ENCODE results near the gene ATP8B3. TPM values are rescaled to one million over a fixed set of nuclear protein-coding genes. Genes with fewer than 3 reads are reported as not detected.

The ATP8B3 gene, protein sequence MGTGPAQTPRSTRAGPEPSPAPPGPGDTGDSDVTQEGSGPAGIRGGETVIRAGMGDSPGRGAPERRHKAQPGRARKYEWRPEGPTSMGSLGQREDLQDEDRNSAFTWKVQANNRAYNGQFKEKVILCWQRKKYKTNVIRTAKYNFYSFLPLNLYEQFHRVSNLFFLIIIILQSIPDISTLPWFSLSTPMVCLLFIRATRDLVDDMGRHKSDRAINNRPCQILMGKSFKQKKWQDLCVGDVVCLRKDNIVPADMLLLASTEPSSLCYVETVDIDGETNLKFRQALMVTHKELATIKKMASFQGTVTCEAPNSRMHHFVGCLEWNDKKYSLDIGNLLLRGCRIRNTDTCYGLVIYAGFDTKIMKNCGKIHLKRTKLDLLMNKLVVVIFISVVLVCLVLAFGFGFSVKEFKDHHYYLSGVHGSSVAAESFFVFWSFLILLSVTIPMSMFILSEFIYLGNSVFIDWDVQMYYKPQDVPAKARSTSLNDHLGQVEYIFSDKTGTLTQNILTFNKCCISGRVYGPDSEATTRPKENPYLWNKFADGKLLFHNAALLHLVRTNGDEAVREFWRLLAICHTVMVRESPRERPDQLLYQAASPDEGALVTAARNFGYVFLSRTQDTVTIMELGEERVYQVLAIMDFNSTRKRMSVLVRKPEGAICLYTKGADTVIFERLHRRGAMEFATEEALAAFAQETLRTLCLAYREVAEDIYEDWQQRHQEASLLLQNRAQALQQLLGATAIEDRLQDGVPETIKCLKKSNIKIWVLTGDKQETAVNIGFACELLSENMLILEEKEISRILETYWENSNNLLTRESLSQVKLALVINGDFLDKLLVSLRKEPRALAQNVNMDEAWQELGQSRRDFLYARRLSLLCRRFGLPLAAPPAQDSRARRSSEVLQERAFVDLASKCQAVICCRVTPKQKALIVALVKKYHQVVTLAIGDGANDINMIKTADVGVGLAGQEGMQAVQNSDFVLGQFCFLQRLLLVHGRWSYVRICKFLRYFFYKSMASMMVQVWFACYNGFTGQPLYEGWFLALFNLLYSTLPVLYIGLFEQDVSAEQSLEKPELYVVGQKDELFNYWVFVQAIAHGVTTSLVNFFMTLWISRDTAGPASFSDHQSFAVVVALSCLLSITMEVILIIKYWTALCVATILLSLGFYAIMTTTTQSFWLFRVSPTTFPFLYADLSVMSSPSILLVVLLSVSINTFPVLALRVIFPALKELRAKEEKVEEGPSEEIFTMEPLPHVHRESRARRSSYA (N-terminal part only)
- total RNA-seq: 0.65 and 1.3 TPM in 2 replicates

DNA sequence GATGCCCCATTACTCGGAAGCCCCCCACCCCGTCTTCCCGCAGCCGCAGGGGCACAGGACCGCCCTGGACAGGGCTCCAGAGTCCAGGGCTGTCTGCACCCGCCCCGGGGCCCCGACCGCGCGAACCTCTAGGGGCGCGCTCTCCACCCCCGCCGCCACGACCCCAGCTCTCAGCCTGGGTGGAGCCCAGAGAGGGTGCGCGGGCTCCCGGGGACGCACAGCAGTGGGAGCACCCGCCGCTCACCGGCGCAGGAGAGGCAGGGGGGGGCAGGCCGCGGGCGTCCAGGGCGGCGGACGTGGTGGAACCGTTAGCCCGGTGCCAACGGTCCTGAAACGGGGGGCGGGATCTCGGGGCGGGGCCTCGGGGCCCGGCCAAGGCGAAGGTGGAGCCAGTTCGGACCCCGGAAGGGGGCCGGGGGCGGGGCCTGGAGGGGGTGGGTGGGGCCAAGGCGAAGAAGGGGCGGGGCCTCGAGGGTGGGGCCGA lies at the start of gene ATP8B3:
TSS of gene ATP8B3 (minus strand) at position 335 of the 484 bp plus-strand sequence. CDS start 540 bp downstream, outside the sequence.

DNA sequence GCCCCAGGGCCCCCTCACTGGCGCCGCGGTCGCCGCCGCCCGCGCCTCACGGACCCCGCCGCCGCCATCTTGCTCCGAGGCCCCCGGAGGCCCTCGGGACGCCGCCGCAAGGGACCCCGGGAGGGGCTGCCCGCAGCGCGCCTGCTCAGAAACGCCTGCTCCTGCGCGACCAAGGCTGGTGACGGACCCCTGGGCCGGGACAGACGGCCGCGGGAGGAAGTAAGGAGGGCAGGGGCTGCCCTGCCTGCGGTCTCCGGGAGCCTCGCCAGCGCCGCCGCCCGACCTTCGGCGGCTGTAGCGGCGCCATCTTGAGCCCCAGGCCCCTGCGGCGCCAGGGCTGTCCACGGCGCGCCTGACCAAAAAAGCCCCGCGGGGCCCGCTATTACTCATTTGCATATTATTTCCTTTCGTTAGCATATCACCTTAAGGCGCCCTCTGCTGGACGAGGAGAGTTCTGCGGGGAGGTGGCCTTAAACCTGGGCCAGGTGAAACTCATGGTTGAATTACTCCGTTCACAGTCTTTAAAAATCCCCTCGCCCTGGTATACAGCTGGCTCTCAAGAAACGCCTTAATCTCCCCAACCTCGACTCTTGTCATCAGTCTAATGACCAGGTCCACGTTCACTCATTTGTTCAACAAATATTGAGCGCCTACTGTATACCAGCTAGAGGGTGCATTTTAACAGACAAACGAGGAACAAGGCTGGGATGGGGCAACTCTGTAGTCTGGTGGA lies 36.5 kb upstream of the ATP8B3 start, which contains the start of gene REXO1:
TSS of gene REXO1 (minus strand) at position 85 of the 733 bp plus-strand sequence. CDS start 125 bp downstream, outside the sequence.

DNA sequence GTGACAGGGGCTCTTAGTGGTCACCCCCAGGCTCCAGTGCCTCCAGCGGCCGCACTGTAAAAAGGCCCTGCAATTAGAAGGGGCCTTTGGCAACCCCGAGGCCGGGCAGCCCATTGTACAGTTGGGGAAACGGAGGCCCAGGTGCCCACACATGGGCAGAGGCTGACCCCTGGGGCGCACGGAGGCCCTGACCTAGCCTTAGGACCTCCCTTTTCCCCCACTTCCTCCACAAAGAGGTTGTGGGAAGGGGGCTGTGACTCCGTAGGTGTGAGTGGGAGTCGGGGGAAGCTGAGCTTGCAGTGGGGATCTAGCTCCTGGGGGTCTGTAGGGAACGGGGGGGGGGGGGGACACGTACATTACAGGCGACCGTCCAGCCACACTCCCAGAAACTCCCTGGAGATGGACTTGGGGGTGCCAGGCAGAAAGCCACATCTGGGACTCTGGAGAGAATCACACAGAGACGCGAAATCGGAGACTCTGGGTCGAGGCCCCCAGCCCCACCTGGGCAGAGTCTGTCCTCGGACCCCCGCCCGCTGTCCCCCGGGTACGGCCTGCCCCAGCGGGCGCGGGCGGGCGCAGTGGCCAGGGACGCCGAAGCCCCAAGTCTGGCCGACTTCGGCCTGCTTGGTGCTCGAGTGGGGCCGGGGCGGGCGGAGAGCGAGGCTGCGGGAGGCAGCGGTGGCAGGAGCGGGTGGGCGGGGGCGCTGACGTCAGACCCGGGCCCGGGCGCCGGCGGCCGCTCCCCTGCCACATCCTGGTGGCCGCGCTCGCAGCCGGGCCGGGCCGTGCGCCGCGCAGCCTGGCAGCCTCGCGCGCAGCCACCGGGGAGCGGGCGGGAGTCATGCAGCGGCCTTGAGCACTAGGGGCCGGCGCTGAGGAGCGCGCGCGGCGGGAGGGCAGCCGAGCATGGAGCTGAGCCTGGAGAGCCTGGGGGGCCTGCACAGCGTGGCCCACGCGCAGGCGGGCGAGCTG lies 59.0 kb downstream of the ATP8B3 start, which contains the start of gene ONECUT3:
TSS of gene ONECUT3 (plus strand) at position 750 of the 972 bp plus-strand sequence. CDS start at position 907, 157 bp downstream.

Other genes starting within 250 kb of the ATP8B3 start
- 52.5 and 71.4 TPM in 2 replicates for gene MEX3D, start 244.0 kb downstream of the ATP8B3 start, total RNA-seq
- gene MBD3, start 219.4 kb downstream of the ATP8B3 start, total RNA-seq: 81.1 and 156 TPM in 2 replicates
- gene UQCR11, start 206.8 kb downstream of the ATP8B3 start, total RNA-seq: 78.5 and 110 TPM in 2 replicates
- gene TCF3, start 159.7 kb downstream of the ATP8B3 start, total RNA-seq: 65.6 and 123 TPM in 2 replicates
- gene ONECUT3, start 58.8 kb downstream of the ATP8B3 start, total RNA-seq: not detected in 2 replicates
- 6.8 and 14.7 TPM in 2 replicates for gene REXO1, start 36.2 kb upstream of the ATP8B3 start, total RNA-seq
- 3.7 and 5.8 TPM in 2 replicates for gene KLF16, start 51.3 kb upstream of the ATP8B3 start, total RNA-seq
- gene ABHD17A, start 73.2 kb upstream of the ATP8B3 start, total RNA-seq: 91.8 and 111 TPM in 2 replicates
- 1.6 and 4.0 TPM in 2 replicates for gene ADAT3, start 93.1 kb upstream of the ATP8B3 start, total RNA-seq
- 17.6 and 48.2 TPM in 2 replicates for gene SCAMP4, start 93.1 kb upstream of the ATP8B3 start, total RNA-seq
- 70.1 and 102 TPM in 2 replicates for gene CSNK1G2, start 128.9 kb upstream of the ATP8B3 start, total RNA-seq
- 30.8 and 82.8 TPM in 2 replicates for gene BTBD2, start 203.4 kb upstream of the ATP8B3 start, total RNA-seq
- gene MKNK2, start 239.0 kb upstream of the ATP8B3 start, total RNA-seq: 74.1 and 114 TPM in 2 replicates